ENCODE data around the gene HMG20A.
"Not testable (repeated sequence)": the region's sequence is repeated elsewhere in the genome, so short reads cannot be mapped to it uniquely, and the experiment has no call there.

HMG20A gene

DNA sequence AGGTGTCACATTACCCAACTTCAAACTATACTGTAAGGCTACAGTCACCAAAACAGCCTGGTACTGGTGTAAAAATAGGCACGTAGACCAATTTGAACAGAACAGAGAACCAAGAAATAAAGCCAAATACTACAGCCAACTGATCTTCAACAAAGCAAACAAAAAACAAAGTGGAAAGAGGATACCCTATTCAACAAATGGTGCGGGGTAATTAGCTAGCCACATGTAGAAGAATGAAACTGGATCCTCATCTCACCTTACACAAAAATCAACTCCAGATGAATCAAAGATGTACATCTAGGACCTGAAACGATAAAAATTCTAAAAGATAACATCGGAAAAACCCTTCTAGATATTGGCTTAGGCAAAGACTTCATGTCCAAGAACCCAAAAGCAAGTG, 13.8 kb upstream of the HMG20A start:
- DNase-seq (ENCODE audit: low spot score), result no peak

DNA sequence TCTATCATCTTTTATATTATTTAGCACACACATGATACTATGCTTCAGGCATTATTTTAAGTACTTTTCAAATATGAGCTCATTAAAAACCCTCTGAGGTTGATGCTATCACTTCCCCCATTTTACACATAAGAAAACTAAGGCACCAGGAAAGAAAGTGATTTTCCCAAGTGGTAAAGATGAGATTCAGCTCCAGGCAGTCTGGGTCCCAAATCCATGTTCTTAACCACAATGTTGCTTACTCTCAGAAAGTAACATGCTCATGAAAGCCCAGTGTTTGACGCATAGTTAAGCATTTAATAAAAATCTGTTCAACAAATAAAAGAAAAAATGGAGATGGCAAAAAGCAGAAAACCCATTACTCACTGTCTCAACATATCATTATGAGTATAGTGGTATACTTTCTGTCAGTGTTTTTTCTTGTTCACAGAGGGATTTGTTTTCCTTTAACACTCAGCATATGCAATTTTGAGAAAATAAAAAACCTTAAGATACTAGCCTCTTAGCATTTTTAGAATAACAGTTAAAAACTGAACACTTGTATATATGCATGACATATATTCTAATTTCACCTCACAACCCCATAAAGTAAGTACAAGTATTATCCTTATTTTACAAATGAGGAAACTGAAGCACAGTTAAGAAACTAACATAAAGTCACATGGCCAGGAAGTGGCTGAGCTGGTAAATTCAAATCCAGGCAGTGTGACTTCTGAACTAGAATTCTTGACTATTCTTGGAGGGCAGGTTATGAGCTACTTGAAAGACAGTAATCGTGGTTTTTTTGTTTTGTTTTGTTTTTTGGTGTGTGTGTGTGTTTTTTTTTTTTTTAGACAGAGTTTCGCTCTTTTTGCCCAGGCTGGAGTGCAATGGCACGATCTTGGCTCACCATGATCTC, 11.2 kb upstream of the HMG20A start:
- DNase-seq (ENCODE audit: low spot score), result no peak

DNA sequence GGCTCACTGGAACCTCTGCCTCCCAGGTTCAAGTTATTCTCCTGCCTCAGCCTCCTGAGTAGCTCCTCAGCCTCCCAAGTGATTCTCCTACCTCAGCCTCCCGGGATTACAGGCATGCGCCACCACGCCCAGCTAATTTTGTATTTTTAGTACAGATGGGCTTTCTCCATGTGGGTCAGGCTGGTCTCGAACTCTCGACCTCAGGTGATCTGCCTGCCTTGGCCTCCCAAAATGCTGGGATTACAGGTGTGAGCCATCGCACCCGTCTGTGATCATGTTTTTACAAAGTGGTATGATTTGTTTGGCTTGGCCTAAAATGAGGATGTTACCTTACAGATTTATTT, 10.6 kb upstream of the HMG20A start:
- DNase-seq (ENCODE audit: low spot score), result not testable (repeated sequence)

DNA sequence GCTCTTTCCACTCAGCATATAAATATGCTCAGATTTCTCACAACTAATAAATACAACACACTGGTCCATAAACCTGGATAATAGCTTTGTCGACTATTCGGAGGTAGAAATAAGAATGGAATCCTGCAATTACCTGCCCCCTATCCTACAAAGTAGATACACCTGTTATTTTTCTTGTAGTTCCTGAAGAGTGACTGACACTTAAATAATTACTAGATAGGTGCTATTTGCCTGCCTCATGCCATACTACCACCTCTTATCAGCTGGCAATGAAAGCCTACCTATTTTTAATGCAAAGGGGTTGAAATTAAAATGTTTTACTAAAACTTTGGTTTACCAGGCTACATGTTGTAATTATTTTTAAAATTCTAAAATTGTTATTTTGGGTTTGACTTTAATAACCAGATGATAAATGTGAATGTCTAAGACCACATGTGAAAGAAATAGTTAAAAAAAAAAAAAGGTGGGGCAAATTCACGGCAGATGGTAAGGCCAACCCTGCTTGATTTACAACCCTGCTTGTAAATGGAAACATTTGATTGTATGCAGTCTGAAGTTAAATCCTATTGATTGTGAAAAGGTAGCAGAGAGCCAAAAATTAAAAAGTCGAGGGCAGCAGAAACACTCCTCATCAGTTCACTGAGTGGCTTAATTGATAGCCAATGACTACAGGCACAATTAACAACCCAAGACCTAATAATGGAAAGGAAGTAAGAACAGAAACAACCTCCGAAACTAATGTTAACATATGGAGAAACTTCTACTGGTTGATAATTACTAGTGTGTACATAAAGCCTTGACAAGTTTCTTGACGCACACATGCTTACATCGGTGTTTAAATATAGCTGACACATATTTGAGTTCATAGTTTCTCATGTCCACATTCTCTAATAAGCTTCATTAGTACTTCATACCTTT, 9.7 kb upstream of the HMG20A start:
- no peak for DNase-seq (ENCODE audit: low spot score)

DNA sequence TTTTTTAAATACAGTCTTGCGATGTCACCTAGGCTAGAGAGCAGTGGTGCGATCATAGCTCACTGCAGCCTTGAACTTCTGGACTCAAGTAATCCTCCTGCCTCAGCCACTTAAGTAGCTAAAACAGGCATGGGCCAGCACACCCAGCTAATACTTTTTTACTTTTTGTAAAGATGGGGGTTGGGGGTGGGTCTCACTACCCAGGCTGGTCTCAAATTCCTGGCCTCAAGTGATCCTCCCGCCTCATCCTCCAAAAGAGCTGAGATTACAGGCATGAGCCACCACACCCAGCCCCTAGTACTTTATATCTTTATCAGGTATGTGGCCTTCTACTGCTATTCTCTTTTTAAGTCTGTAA, 9.1 kb upstream of the HMG20A start:
- no peak for DNase-seq (ENCODE audit: low spot score)

DNA sequence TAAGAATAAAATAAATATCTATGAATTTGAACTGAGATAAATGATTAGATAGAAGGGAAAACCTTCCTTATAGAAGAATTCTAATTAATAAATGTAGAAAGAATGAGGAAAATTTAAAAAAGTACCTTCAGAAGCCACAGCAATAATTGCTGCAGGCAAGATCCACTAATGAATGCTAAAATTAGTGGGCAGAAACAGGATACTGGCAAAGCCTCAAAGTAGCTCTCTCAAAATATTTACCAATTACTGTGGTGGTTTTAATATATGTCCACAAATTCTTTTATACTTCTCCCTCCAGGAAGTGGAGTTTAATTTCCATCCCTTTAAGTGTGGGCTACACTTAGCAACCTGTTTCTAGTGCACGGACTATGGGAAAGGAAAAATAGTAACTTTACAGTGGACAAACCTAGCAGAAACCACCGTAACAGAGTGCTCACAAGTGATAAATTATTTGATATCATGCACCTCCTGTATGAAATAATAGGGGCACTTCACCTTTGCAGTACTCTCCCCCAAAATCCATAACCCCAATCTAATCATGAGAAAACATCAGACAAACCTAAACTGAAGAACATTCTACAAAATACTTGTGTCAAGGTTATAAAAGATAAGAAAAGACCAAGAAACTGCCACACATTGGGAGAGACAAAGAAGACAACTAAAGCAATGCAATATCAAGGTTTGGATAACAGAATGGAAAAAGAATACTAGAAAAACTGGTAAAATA, 7.6 kb upstream of the HMG20A start:
- no peak for DNase-seq (ENCODE audit: low spot score)

DNA sequence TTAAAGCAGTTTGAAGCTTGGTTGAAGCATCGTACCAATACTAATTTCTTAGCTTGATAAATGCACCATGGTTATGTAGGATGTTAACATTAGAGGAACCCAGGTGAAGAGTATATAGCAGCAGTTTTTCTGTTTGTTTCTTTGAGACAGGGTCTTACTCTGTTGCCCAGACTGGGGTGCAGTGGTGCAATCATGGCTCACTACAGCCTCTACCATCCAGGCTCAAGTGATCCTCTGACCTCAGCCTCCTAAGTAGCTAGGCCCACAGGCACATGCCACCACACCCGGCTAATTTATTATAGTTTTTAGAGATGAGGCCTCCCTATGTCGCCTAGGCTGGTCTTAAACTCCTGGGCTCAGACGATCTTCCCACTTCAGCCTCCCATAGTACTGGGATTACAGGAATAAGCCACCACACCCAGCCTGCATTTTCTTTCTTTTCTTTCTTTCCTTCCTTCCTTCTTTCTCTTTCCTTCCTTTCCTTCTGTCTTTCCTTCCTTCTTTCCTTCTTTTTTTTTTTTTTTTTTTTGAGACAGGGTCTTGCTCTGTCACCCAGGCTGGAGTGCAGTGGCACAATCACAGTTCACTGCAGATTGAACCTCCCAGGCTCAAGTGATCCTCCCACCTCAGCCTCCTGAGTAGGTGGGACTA, 6.9 kb upstream of the HMG20A start:
- no peak for DNase-seq (ENCODE audit: low spot score)

DNA sequence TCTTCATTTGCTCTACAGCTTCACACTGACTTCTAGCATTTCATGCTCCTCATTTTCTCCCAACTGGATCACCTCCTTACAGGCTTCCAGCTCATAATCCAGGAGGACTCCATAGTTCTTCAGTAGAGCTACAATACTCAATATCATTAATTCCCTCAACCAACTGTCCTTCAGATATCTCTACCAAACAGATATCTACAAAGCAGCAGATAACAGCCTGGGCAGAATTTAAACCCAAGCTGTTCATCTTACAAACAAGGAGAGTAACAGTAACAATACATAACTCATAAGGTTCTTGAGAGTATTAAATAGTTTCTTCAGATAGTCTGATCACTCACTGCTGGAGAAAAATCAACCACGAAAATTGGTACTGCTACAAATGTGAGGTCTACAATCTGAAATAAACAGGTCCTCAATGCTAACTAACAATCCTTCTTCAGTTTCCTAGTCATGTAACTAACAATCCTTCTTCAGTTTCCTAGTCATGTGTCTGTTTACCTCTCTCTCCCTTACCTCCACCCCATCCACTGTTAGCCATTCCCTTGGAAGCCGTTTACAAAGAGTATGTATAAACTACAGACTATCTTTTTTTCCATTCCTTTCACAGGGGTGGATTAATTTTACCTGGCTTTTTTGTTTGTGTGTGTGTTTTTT, 5.8 kb upstream of the HMG20A start:
- no peak for DNase-seq (ENCODE audit: low spot score)

DNA sequence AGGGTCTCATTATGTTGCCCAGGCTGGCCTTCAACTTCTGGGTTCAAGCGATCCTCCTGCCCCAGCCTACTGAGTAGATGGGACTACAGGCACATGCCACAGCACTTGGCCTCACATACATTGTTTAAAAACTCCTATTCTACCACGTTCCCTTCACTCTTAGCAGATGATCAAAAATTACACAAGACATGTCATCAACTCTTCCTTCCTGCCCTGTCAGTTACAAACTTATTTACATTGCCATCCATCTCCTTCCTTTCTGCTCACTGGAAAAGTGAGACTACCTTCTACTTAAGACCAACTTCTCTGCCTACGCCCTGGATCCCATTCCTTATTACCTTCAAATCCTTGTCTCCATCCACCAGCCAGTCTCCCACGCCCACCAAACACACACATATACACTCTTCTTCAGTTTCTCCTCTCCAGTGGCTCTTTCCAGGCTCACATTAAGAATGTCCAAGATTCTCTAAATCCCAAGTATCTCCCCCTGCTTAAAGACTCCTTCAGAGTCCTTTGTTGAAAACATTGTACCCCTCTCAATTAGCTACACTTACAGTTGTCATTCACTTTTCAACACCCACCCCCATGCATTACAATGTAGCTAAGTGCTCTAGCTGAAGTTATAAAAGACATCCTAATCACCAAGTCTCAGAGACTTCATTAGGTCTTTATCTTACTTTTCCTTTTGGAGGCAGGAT, 5.1 kb upstream of the HMG20A start:
- no peak for DNase-seq (ENCODE audit: low spot score)

DNA sequence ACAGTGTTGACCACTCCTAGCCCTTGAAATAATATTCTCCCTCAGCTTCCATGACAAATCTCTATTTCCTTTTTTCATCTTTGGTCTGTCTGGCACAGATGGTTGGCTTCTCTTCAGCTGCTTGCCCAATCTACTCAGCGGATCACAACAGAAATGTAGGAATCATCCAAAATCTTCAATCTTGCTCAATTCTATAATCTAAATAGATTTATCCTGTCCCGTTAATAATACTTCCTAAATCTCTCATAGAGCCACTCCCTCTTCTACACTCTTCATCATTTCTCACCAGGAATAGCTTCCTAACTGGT, 4.6 kb upstream of the HMG20A start:
- DNase-seq (ENCODE audit: low spot score), result no peak

DNA sequence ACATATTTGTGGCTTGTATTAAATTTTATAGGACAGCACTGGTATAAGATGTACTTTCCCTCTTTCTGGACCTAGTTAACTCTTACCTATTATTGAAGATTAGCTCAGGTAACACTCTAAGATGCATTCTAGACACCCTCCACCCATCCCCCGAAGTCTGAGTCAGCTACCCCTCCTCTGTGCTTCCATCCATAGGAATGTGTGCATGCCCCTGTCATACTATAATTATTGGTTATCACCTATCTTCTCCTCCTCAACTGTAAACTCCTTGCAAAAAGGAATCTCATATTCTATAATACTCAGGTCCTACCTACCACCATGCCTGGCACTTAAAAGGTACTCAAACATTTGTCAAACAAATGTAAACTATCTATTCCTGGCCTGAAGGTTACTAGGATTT, 3.7 kb upstream of the HMG20A start:
- no peak for DNase-seq (ENCODE audit: low spot score)

DNA sequence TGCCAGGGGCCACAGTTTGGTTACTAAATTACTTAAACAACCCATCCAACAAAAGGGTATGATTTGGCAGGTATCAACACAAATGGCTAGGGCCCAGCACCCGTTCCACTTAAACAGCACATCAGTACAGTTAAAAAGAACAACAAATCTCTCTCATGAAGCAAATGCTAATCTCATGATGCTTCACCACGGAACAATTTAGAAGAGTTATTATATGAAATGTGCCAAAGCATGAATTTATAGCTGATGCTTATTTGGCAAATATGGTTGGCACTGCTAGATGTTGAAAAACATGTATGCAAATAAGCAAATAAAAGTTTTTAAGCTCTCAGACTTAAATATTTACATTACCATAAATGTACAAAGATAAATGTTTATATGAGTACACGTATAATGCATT, 3.1 kb upstream of the HMG20A start:
- no peak for DNase-seq (ENCODE audit: low spot score)

DNA sequence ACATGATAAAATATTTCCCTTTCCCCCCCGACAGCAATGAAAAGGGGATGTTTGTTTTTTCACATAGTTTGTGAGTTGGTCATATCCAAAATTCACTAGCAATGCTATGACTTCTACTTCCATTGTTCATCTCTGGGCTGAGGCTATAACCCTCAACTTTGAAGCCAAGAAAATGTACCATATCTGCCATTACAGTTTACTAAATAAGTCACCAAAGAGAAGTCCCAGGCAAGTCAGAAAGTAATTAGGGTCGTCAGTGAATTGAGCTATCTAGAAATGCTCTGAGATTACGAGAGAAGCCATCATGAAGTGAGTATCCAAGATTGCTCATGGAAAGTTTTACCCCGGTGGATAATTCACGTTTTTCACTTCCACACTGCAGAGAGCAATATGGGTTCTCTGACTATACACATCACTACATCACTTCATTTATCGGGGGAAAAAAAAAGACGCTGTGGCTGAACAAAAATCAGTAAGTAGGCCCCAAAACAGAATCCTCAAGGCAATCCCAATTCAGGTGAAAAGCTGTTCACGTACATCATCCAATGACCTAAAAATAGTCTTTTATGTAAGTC, 2.2 kb upstream of the HMG20A start:
- no peak for DNase-seq (ENCODE audit: low spot score)

DNA sequence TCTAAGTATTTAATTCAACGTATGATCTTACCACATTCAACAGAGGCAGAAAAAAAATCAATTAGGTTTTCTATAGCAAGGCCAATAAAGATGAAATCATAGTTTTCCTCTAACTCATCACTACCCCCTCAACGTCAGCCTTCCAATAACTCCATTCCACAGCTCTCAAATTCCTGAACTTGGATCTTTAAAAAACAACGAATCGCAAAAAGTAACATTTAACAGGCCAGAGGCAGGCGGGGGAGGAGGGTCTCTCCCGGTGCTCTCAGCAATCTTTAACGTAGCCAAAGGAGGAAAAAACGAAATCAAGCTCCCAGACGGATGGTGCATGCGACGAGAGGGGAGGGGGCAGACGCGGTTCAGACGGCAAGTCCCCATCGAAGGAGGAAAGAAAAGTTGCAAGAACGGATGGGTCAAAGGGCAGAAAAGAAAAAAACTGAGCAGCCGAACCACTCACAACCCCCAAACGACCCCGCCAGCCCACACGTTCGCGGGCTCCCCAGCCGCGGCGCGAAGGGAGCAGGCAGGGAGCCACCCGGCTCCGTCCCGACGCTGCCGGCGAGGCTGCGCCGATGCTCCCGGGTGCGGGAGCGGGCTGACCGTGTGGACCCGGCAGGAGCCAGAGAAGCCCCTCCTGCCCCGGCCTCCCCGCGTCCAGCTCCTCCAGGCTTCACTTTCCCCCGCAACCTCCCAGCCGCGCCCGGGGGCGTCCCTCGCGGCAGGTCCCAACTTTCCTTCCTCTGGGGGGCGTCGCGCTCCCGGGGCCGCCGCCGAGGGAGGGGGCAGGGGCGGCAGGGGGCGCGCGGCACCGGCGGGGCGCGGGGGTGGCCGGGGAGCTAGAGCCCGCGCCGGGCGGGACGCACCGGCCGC, 1.5 kb upstream of the HMG20A start:
- DNase-seq (ENCODE audit: low spot score), result no peak

DNA sequence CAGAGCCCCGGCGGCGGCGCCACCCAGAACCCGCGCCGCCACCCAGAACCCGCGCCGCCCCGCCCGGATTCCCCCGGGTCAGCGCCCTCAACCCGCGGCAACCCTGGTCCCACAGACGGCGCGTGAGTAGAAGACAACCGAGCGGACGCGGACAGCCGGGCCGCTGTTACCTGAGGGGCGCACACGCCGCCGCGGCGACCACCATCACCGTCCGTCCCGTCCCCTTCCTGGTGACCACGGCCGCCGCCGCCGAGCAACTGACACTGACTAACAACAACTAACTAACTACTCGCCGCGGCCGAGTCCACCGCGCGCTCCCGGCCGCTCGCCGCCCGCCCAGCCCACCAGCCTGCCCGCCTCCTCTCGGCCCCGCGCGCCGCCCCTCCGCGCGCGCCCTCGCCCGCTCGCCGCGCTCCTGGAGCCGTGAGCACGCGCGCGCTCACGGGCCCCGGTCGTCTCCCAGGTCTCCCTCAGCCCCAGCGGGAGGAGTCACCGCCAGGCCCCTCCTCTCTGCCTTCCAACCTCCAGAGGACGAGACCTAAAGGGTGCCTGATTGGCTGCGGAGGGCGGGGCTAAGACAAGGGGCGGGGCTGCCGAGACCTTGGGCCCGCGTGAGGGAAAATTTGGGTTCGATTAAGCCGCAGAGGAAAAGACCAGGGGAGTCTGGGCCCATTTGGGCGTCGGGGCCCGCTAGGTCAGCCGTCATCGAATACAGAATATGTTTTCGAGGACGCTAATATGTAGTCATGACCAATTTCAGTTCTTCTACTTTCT, 665 bp upstream of the HMG20A start, which contains the start of gene PEAK1:
TSS of gene PEAK1 (minus strand) at position 269 of the 774 bp plus-strand sequence. CDS start 238,178 bp downstream, outside the sequence.
- DNase-seq (ENCODE audit: low spot score), result peak; percentile 90

DNA sequence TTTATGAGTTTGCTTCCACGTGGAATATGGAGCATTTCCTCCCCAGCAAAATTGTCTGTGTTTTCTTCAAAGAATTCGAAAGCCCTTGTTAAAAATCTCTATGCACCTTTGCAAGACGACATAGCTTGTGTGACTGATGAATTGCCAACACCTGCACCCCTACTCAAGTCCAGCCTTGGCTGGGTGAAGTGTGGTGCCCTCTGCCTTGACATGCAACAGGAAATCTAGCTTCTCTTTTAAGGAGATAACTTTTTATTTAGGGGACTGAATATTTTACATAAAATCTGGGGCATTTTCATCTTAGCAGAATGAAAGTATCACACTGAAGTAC, 647 bp downstream of the HMG20A start:
- no peak for DNase-seq (ENCODE audit: low spot score)

DNA sequence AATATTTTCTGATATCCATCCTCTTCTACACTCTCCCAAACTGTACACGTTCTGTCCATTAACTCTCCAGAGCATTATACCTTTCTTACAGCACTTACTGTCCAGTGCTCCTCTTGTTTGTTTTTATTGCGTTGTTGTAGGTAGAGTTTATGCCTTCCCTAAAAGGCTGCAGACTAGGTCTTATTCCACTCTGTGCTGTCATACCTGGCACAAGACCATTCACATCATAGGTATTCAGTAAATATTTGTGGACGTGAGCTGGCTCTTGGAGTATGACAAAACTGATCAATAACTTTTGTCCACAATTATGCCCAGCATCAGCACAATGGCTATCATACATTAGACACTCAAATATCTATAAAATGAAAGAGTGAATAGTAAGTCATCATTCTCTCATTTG, 4.4 kb downstream of the HMG20A start:
- no peak for DNase-seq (ENCODE audit: low spot score)

DNA sequence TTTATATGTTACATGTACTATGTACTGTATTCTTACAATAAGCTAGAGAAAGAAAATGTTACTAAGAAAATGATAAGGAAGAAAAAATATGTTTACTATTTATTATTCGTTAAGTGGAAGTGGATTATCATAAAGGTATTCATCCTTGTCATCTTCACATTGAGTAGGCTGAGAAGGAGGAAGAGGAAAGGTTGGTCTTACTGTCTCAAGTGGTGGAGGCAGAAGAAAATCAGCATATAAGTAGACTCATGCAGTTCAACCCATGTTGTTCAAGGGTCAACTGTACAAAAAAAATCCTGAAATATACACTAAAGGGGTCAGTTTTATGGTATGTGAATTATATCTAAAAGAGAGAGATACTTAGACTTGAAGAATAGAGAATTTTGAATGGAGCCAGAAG, 5.7 kb downstream of the HMG20A start:
- DNase-seq (ENCODE audit: low spot score), result no peak

DNA sequence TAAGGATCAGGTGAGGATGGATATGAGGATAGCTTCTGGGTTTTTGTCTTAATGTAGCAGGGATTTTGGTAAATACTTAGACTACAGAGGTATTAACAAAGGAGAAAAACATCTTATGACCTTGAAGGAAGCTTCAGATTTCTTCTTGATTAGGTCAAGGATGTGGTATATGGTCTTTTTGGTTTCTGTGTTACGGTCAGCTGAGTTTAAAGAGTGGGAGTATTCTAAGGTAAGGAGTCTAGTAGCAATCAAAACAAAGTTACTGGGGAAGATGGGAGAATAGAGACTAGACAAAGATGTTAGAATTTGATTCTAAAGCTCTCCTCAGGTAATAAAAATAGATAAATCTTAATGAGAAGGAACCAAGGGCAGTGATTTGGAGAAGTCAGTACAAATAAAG, 6.2 kb downstream of the HMG20A start:
- no peak for DNase-seq (ENCODE audit: low spot score)

Measured in COLO829 (cell line).